HepG2 (cell line): ENCODE results near the gene CDKN1A. TPM values are rescaled to one million over a fixed set of nuclear protein-coding genes. Genes with fewer than 3 reads are reported as not detected.
A peak's percentile ranks its signal among the peaks of the same experiment; 100 is the strongest.

ENCODE experiments used
- AGO2 ChIP-seq: fragments of 200-400 bp; formaldehyde crosslinking; optimal IDR thresholded peaks from 2 replicates; pipeline ENCODE3; 2017; ENCODE audit warnings: mild to moderate bottlenecking, low read depth, low read length, moderate library complexity
- CHD2 ChIP-seq: IDR thresholded peaks from 2 replicates; pipeline ENCODE4 v1.6.1; 2011; ENCODE audit warnings: low read depth, low read length, improper control_type of control experiment
- EEA1 ChIP-seq: sonication (generic); formaldehyde crosslinking; IDR thresholded peaks from 2 replicates; pipeline ENCODE4 v1.5.1; 2020; ENCODE audit warnings: mild to moderate bottlenecking, missing genetic modification reagents, borderline replicate concordance
- FOXA3 ChIP-seq: IDR thresholded peaks from 2 replicates; pipeline ENCODE4 v1.6.1; 2016; ENCODE audit warnings: missing genetic modification reagents, missing compliant biosample characterization
- IKZF1 ChIP-seq: fragments of 450-650 bp; IDR thresholded peaks from 2 replicates; pipeline ENCODE4 v1.7.1; 2016
- KLF9 ChIP-seq: IDR thresholded peaks from 2 replicates; pipeline ENCODE4 v1.6.1; 2016; ENCODE audit warnings: low read depth
- NFE2 ChIP-seq: sonication (generic); formaldehyde crosslinking; IDR thresholded peaks from 2 replicates; pipeline ENCODE4 v1.4.0; 2020; ENCODE audit warnings: missing genetic modification reagents
- RBFOX2 ChIP-seq: fragments of 200-400 bp; formaldehyde crosslinking; IDR thresholded peaks from 2 replicates; pipeline ENCODE4 v1.6.1; 2017; ENCODE audit warnings: low read depth, mild to moderate bottlenecking, low read length
- RELA ChIP-seq: sonication (generic); formaldehyde crosslinking; IDR thresholded peaks from 2 replicates; pipeline ENCODE4 v1.4.0; 2020; ENCODE audit warnings: missing genetic modification reagents
- SMAD3 ChIP-seq: sonication (generic); formaldehyde crosslinking; IDR thresholded peaks from 2 replicates; pipeline ENCODE4 v1.4.0; 2020; ENCODE audit warnings: missing genetic modification reagents
- SOX5 ChIP-seq: IDR thresholded peaks from 2 replicates; pipeline ENCODE4 v1.6.1; 2016; ENCODE audit warnings: borderline replicate concordance
- ZBTB20 ChIP-seq: sonication (generic); formaldehyde crosslinking; IDR thresholded peaks from 2 replicates; pipeline ENCODE4 v1.8.1; 2023; ENCODE audit warnings: missing genetic modification reagents, low read depth, mild to moderate bottlenecking, borderline replicate concordance
- ZC3H13 ChIP-seq: sonication (generic); formaldehyde crosslinking; IDR thresholded peaks from 2 replicates; pipeline ENCODE4 v1.8.1; 2023; ENCODE audit warnings: mild to moderate bottlenecking, missing genetic modification reagents, moderate library complexity
- ZNF234 ChIP-seq: sonication (generic); formaldehyde crosslinking; conservative IDR thresholded peaks from 2 replicates; pipeline ENCODE4 v1.5.1; 2020; ENCODE audit warnings: mild to moderate bottlenecking, missing genetic modification reagents
- ZNF660 ChIP-seq: sonication (generic); formaldehyde crosslinking; IDR thresholded peaks from 2 replicates; pipeline ENCODE4 v1.5.1; 2020; ENCODE audit warnings: mild to moderate bottlenecking, low read depth, missing genetic modification reagents, borderline replicate concordance
- polyA plus RNA-seq, 8 experiments: library from polyadenylated mRNA; depleted of rRNA in 3 of 8; stranded (reverse) in 7 of 8; unstranded in 1 of 8; fragments of >200 nt; fragmentation: Illumina TruSeq in 4 of 8; extraction: Trizol in 4 of 8; gene quantifications; 2 replicates each; pipeline versions ENCODE4 v1.2.1 to v1.2.3, GENCODE V29; 2011 to 2016; ENCODE audit warnings: low read depth in 4 of 8, missing spikeins in 1 of 8, mixed read lengths in 1 of 8; ENCODE audit not compliant: insufficient read depth in 1 of 8
- total RNA-seq, 5 experiments: library from RNA; depleted of rRNA; stranded (reverse); fragments of >200 nt; fragmentation: Illumina TruSeq; extraction: Trizol; gene quantifications; 2 replicates each; pipeline ENCODE4 v1.2.3, GENCODE V29; 2016; ENCODE audit warnings: low read depth in 1 of 5
- TF ChIP-seq, protein P1 (sequence below): sonication (generic); formaldehyde crosslinking; IDR thresholded peaks from 2 replicates; pipeline ENCODE4 v1.5.1; 2020; ENCODE audit warnings: missing genetic modification reagents, mild to moderate bottlenecking, borderline replicate concordance
- TF ChIP-seq, protein P2 (sequence below): sonication (generic); formaldehyde crosslinking; IDR thresholded peaks from 2 replicates; pipeline ENCODE4 v1.8.0; 2022; ENCODE audit warnings: mild to moderate bottlenecking, missing genetic modification reagents
- TF ChIP-seq, protein P3 (sequence below): sonication (generic); formaldehyde crosslinking; IDR thresholded peaks from 2 replicates; pipeline ENCODE4 v1.4.0; 2020; ENCODE audit warnings: mild to moderate bottlenecking, missing genetic modification reagents
- TF ChIP-seq, protein P4 (sequence below): sonication (generic); formaldehyde crosslinking; IDR thresholded peaks from 2 replicates; pipeline ENCODE4 v1.4.0; 2020; ENCODE audit warnings: mild to moderate bottlenecking, missing genetic modification reagents
- TF ChIP-seq, protein P5 (sequence below): IDR thresholded peaks from 2 replicates; pipeline ENCODE4 v1.6.1; 2012; ENCODE audit warnings: low read depth, low read length, improper control_type of control experiment

Gene CDKN1A
- total and polyA plus RNA-seq, 2 of the 13 experiments (the other 11 are each of a cell fraction or from before 2014, with no cell fraction given), result 60.7 to 92.1 TPM

DNA sequence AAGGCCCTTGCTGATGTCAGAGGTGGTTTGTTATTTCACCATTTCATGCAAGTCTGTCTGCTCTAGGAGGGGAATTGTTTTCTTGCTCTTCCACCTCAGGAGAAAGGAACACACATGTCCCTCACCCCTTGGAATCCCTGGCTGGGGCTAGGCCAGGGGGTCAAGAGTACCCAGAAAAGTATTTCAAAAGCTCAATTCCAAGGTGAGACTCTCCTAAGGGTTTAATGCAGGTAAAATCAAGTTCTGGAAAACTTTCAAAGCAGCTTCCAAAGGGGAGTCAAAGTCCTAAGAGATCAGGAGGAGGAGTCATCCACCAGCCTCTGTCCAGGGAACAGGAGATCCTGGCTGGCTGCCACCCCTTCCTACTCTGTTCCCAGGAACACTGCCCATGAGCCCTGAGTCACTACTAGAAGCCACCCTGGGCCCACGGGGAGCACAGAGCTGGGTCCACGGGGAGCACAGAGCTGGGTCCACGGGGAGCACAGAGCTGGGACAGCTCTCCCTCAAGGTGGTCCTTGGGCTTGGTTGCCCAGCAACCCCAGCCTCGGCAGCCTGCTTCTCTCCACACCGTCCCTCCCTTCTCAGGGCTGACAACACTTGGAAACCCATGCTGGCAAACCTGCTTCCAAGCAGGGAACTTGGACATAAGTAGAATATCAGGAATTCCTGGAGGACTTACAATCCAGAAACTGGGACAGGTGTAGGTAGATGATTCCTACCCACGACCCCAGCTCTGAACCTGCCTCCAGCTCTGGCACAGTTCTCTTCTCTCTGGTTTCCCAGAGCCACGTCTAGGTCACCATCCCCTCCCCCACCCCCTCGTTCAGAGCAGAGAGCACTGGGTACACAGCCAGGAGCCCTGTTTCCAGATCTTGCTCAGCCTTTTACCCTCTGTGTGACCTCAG is 35.3 kb upstream of the CDKN1A start (continued):
- TF ChIP-seq, protein P1, sequence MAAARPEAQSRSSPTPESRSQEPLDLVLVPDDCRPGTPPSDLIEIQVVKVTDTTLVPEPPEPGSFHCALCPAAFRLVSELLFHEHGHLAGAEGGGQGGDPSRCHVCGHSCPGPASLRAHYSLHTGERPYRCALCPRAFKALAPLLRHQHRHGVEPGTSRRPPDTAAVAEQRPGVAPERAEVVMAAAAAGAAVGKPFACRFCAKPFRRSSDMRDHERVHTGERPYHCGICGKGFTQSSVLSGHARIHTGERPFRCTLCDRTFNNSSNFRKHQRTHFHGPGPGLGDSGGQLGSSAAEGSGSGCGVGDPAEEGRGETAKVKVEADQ, result no peak; the same call in 1 of the 2 replicates
- TF ChIP-seq RELA (CRISPR knock-in tag) (no peak), ZC3H13 (CRISPR knock-in tag) (no peak), EEA1 (CRISPR knock-in tag) (no peak), IKZF1 (no peak), CHD2 (no peak), FOXA3 (no peak), ZNF234 (CRISPR knock-in tag) (no peak), AGO2 (no peak), ZNF660 (no peak), KLF9 (CRISPR knock-in tag) (no peak), ZBTB20 (CRISPR knock-in tag) (no peak), NFE2 (CRISPR knock-in tag) (no peak), SOX5 (CRISPR knock-in tag) (peak; percentile 29; the same call in 1 of the 2 replicates), SMAD3 (CRISPR knock-in tag) (peak; percentile 66; the same call in 1 of the 2 replicates), RBFOX2 (no peak)
- TF ChIP-seq, protein P2, sequence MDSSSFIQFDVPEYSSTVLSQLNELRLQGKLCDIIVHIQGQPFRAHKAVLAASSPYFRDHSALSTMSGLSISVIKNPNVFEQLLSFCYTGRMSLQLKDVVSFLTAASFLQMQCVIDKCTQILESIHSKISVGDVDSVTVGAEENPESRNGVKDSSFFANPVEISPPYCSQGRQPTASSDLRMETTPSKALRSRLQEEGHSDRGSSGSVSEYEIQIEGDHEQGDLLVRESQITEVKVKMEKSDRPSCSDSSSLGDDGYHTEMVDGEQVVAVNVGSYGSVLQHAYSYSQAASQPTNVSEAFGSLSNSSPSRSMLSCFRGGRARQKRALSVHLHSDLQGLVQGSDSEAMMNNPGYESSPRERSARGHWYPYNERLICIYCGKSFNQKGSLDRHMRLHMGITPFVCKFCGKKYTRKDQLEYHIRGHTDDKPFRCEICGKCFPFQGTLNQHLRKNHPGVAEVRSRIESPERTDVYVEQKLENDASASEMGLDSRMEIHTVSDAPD (CRISPR knock-in tag), result no peak
- TF ChIP-seq, protein P3, sequence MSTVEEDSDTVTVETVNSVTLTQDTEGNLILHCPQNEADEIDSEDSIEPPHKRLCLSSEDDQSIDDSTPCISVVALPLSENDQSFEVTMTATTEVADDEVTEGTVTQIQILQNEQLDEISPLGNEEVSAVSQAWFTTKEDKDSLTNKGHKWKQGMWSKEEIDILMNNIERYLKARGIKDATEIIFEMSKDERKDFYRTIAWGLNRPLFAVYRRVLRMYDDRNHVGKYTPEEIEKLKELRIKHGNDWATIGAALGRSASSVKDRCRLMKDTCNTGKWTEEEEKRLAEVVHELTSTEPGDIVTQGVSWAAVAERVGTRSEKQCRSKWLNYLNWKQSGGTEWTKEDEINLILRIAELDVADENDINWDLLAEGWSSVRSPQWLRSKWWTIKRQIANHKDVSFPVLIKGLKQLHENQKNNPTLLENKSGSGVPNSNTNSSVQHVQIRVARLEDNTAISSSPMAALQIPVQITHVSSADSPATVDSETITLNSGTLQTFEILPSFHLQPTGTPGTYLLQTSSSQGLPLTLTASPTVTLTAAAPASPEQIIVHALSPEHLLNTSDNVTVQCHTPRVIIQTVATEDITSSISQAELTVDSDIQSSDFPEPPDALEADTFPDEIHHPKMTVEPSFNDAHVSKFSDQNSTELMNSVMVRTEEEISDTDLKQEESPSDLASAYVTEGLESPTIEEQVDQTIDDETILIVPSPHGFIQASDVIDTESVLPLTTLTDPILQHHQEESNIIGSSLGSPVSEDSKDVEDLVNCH (CRISPR knock-in tag), result no peak
- TF ChIP-seq, protein P4, sequence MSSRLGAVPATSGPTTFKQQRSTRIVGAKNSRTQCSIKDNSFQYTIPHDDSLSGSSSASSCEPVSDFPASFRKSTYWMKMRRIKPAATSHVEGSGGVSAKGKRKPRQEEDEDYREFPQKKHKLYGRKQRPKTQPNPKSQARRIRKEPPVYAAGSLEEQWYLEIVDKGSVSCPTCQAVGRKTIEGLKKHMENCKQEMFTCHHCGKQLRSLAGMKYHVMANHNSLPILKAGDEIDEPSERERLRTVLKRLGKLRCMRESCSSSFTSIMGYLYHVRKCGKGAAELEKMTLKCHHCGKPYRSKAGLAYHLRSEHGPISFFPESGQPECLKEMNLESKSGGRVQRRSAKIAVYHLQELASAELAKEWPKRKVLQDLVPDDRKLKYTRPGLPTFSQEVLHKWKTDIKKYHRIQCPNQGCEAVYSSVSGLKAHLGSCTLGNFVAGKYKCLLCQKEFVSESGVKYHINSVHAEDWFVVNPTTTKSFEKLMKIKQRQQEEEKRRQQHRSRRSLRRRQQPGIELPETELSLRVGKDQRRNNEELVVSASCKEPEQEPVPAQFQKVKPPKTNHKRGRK (CRISPR knock-in tag), result no peak
- TF ChIP-seq, protein P5, sequence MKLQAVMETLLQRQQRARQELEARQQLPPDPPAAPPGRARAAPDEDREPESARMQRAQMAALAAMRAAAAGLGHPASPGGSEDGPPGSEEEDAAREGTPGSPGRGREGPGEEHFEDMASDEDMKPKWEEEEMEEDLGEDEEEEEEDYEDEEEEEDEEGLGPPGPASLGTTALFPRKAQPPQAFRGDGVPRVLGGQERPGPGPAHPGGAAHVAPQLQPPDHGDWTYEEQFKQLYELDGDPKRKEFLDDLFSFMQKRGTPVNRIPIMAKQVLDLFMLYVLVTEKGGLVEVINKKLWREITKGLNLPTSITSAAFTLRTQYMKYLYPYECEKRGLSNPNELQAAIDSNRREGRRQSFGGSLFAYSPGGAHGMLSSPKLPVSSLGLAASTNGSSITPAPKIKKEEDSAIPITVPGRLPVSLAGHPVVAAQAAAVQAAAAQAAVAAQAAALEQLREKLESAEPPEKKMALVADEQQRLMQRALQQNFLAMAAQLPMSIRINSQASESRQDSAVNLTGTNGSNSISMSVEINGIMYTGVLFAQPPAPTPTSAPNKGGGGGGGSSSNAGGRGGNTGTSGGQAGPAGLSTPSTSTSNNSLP, result no peak
